SK-N-SH treated with all-trans-retinoic acid at 6 μM for 48 hours (cell line): ENCODE measurements around the gene AGRP.

Source experiments
- ATAC-seq: fragments of 200-7000 bp; cut with Tn5 transposase; 3 replicates; pipeline ENCODE4 v1.9.1; 2020; ENCODE audit warnings: mild to moderate bottlenecking, moderate library complexity
- BACH2 ChIP-seq: fragments of 250-450 bp; sonication (Bioruptor Pico); IDR thresholded peaks from 2 replicates; pipeline ENCODE4 v1.9.0; 2021; ENCODE audit warnings: mild to moderate bottlenecking, borderline replicate concordance
- CSDC2 ChIP-seq: fragments of 250-450 bp; sonication (Bioruptor Pico); IDR thresholded peaks from 2 replicates; pipeline ENCODE4 v1.5.0; 2020; ENCODE audit warnings: mild to moderate bottlenecking, moderate library complexity
- GLIS3 ChIP-seq: fragments of 250-450 bp; sonication (Bioruptor Pico); IDR thresholded peaks from 2 replicates; pipeline ENCODE4 v1.5.0; 2020; ENCODE audit warnings: mild to moderate bottlenecking, moderate library complexity
- ISL1 ChIP-seq: fragments of 250-450 bp; sonication (Bioruptor Pico); IDR thresholded peaks from 2 replicates; pipeline ENCODE4 v2.1.2; 2022; ENCODE audit warnings: mild to moderate bottlenecking, moderate library complexity
- OSR1 ChIP-seq: fragments of 250-450 bp; sonication (Bioruptor Pico); IDR thresholded peaks from 2 replicates; pipeline ENCODE4 v1.8.0; 2022; ENCODE audit warnings: moderate library complexity, mild to moderate bottlenecking, inconsistent platforms
- PPARA ChIP-seq: fragments of 250-450 bp; sonication (Bioruptor Pico); IDR thresholded peaks from 2 replicates; pipeline ENCODE4 v1.5.0; 2020; ENCODE audit warnings: mild to moderate bottlenecking, borderline replicate concordance
- RARB ChIP-seq: fragments of 250-450 bp; sonication (Bioruptor Pico); IDR thresholded peaks from 2 replicates; pipeline ENCODE4 v1.8.0; 2021; ENCODE audit warnings: mild to moderate bottlenecking, moderate library complexity
- SNAI2 ChIP-seq: fragments of 250-450 bp; sonication (Bioruptor Pico); IDR thresholded peaks from 2 replicates; pipeline ENCODE4 v1.5.0; 2020; ENCODE audit warnings: mild to moderate bottlenecking, moderate library complexity
- TCF4 ChIP-seq: fragments of 250-450 bp; sonication (Bioruptor Pico); IDR thresholded peaks from 2 replicates; pipeline ENCODE4 v1.8.0; 2021; ENCODE audit warnings: mild to moderate bottlenecking, moderate library complexity, borderline replicate concordance
- TOX ChIP-seq: fragments of 250-450 bp; sonication (Bioruptor Pico); IDR thresholded peaks from 2 replicates; pipeline ENCODE4 v1.8.0; 2021; ENCODE audit warnings: mild to moderate bottlenecking, moderate library complexity, borderline replicate concordance
- ZC3H10 ChIP-seq: fragments of 250-450 bp; sonication (Bioruptor Pico); IDR thresholded peaks from 2 replicates; pipeline ENCODE4 v1.5.1; 2021; ENCODE audit warnings: mild to moderate bottlenecking, moderate library complexity
- ZFP30 ChIP-seq: fragments of 450-650 bp; formaldehyde crosslinking; IDR thresholded peaks from 2 replicates; pipeline ENCODE4 v1.5.0; 2022; ENCODE audit warnings: mild to moderate bottlenecking, moderate library complexity
- ZNF565 ChIP-seq: fragments of 450-650 bp; formaldehyde crosslinking; conservative IDR thresholded peaks from 2 replicates; pipeline ENCODE4 v1.5.0; 2020; ENCODE audit warnings: low read depth, mild to moderate bottlenecking, moderate library complexity
- ZNF70 ChIP-seq: fragments of 450-650 bp; formaldehyde crosslinking; IDR thresholded peaks from 2 replicates; pipeline ENCODE4 v1.5.0; 2020; ENCODE audit warnings: mild to moderate bottlenecking, moderate library complexity
- ZNF8 ChIP-seq: fragments of 450-650 bp; formaldehyde crosslinking; IDR thresholded peaks from 2 replicates; pipeline ENCODE4 v1.5.0; 2020; ENCODE audit warnings: mild to moderate bottlenecking, moderate library complexity
- TF ChIP-seq, protein P1 (sequence below): fragments of 250-450 bp; sonication (Bioruptor Pico); IDR thresholded peaks from 2 replicates; pipeline ENCODE4 v1.5.1; 2020; ENCODE audit warnings: low read depth, mild to moderate bottlenecking, moderate library complexity
- TF ChIP-seq, protein P2 (sequence below): fragments of 250-450 bp; sonication (Bioruptor Pico); IDR thresholded peaks from 2 replicates; pipeline ENCODE4 v1.8.0; 2020; ENCODE audit warnings: mild to moderate bottlenecking, moderate library complexity, borderline replicate concordance
- TF ChIP-seq, protein P3 (sequence below): fragments of 250-450 bp; sonication (Bioruptor Pico); IDR thresholded peaks from 2 replicates; pipeline ENCODE4 v1.8.0; 2021; ENCODE audit warnings: low read depth, mild to moderate bottlenecking, moderate library complexity, borderline replicate concordance
- TF ChIP-seq, protein P4 (sequence below): fragments of 250-450 bp; sonication (Bioruptor Pico); IDR thresholded peaks from 2 replicates; pipeline ENCODE4 v1.5.1; 2021; ENCODE audit warnings: mild to moderate bottlenecking, moderate library complexity
- TF ChIP-seq, protein P5 (sequence below): fragments of 250-450 bp; sonication (Bioruptor Pico); IDR thresholded peaks from 2 replicates; pipeline ENCODE4 v1.5.0; 2020; ENCODE audit warnings: mild to moderate bottlenecking, moderate library complexity

Gene AGRP

DNA sequence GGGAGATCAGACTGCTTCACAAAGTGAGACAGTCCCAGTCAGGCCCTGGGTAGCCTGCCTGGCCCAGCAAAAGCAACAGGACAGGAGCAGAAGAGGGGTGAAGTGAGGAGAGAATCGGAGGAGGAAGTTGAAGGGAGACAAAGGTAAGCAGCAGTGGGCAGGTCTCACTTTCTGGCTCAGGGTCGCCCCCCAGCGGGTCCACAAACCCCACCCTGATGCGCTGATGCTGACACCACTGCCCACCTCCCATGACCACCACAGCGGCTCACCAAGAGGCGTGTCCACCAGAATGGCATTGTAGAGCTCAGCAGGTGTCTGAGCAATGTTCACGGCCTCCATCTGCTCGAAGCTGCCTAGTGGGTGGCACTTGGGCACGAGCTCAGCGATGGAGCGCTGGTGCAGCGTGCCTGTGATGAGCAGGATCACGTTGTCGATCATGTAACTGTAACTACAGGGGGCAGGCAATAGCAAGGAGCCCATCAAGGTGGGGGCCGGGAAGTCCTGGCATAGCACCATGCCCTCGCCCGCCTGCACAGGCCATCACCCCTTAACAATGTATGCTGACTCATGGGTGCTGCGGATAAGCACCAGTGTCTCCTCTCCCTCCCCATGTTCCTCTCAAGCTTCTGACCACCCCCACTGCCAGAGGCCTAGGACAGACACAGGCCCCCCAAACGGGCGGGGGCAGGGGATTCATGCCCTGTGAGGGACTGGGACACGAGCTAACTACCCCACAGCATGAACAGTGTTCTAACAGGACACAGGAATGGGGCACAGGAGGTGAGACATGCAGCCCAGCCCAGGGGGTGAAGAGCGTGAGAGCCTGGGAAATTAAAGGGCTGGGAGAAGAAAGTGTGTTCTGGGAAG is 38.9 kb downstream of the AGRP start (continued):
- no peak for TF ChIP-seq ZNF70

DNA sequence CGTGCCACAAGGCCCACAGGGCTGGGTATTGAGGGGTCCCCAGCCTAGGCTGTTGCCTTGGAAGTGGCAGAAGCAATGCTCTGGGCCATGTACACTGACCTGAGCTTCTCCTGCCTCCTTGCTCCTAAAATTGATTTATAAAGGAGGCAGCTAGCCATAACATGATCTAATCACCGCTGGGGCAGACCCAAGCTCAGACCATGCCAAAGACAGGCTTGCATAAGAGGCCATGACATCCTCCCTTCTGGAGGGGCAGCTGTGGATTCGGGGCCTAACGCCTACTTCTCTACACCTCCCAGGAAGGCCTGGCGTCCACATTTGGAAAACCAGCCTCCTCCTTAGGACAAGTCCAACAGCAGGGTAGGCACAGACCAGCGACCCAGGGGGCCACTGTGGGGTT is 40.1 kb downstream of the AGRP start:
- no peak for ATAC-seq
- TF ChIP-seq SNAI2 (CRISPR knock-in tag) (no peak), ZFP30 (no peak), TCF4 (CRISPR knock-in tag) (no peak), ZNF565 (no peak), ZNF8 (no peak), GLIS3 (CRISPR knock-in tag) (no peak), TOX (no peak), ZC3H10 (no peak), RARB (CRISPR knock-in tag) (no peak), ISL1 (CRISPR knock-in tag) (no peak), PPARA (CRISPR knock-in tag) (no peak), ZNF70 (no peak), BACH2 (CRISPR knock-in tag) (no peak), CSDC2 (CRISPR knock-in tag) (no peak)
- TF ChIP-seq, protein P1, sequence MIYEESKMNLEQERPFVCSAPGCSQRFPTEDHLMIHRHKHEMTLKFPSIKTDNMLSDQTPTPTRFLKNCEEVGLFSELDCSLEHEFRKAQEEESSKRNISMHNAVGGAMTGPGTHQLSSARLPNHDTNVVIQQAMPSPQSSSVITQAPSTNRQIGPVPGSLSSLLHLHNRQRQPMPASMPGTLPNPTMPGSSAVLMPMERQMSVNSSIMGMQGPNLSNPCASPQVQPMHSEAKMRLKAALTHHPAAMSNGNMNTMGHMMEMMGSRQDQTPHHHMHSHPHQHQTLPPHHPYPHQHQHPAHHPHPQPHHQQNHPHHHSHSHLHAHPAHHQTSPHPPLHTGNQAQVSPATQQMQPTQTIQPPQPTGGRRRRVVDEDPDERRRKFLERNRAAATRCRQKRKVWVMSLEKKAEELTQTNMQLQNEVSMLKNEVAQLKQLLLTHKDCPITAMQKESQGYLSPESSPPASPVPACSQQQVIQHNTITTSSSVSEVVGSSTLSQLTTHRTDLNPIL (CRISPR knock-in tag), result no peak
- TF ChIP-seq, protein P2, sequence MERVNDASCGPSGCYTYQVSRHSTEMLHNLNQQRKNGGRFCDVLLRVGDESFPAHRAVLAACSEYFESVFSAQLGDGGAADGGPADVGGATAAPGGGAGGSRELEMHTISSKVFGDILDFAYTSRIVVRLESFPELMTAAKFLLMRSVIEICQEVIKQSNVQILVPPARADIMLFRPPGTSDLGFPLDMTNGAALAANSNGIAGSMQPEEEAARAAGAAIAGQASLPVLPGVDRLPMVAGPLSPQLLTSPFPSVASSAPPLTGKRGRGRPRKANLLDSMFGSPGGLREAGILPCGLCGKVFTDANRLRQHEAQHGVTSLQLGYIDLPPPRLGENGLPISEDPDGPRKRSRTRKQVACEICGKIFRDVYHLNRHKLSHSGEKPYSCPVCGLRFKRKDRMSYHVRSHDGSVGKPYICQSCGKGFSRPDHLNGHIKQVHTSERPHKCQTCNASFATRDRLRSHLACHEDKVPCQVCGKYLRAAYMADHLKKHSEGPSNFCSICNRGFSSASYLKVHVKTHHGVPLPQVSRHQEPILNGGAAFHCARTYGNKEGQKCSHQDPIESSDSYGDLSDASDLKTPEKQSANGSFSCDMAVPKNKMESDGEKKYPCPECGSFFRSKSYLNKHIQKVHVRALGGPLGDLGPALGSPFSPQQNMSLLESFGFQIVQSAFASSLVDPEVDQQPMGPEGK (CRISPR knock-in tag), result no peak
- TF ChIP-seq, protein P3, sequence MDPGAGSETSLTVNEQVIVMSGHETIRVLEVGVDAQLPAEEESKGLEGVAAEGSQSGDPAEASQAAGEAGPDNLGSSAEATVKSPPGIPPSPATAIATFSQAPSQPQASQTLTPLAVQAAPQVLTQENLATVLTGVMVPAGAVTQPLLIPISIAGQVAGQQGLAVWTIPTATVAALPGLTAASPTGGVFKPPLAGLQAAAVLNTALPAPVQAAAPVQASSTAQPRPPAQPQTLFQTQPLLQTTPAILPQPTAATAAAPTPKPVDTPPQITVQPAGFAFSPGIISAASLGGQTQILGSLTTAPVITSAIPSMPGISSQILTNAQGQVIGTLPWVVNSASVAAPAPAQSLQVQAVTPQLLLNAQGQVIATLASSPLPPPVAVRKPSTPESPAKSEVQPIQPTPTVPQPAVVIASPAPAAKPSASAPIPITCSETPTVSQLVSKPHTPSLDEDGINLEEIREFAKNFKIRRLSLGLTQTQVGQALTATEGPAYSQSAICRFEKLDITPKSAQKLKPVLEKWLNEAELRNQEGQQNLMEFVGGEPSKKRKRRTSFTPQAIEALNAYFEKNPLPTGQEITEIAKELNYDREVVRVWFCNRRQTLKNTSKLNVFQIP (CRISPR knock-in tag), result no peak
- TF ChIP-seq, protein P4, sequence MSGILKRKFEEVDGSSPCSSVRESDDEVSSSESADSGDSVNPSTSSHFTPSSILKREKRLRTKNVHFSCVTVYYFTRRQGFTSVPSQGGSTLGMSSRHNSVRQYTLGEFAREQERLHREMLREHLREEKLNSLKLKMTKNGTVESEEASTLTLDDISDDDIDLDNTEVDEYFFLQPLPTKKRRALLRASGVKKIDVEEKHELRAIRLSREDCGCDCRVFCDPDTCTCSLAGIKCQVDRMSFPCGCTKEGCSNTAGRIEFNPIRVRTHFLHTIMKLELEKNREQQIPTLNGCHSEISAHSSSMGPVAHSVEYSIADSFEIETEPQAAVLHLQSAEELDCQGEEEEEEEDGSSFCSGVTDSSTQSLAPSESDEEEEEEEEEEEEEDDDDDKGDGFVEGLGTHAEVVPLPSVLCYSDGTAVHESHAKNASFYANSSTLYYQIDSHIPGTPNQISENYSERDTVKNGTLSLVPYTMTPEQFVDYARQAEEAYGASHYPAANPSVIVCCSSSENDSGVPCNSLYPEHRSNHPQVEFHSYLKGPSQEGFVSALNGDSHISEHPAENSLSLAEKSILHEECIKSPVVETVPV (CRISPR knock-in tag), result no peak
- TF ChIP-seq, protein P5, sequence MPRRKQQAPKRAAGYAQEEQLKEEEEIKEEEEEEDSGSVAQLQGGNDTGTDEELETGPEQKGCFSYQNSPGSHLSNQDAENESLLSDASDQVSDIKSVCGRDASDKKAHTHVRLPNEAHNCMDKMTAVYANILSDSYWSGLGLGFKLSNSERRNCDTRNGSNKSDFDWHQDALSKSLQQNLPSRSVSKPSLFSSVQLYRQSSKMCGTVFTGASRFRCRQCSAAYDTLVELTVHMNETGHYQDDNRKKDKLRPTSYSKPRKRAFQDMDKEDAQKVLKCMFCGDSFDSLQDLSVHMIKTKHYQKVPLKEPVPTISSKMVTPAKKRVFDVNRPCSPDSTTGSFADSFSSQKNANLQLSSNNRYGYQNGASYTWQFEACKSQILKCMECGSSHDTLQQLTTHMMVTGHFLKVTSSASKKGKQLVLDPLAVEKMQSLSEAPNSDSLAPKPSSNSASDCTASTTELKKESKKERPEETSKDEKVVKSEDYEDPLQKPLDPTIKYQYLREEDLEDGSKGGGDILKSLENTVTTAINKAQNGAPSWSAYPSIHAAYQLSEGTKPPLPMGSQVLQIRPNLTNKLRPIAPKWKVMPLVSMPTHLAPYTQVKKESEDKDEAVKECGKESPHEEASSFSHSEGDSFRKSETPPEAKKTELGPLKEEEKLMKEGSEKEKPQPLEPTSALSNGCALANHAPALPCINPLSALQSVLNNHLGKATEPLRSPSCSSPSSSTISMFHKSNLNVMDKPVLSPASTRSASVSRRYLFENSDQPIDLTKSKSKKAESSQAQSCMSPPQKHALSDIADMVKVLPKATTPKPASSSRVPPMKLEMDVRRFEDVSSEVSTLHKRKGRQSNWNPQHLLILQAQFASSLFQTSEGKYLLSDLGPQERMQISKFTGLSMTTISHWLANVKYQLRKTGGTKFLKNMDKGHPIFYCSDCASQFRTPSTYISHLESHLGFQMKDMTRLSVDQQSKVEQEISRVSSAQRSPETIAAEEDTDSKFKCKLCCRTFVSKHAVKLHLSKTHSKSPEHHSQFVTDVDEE (CRISPR knock-in tag), result no peak

DNA sequence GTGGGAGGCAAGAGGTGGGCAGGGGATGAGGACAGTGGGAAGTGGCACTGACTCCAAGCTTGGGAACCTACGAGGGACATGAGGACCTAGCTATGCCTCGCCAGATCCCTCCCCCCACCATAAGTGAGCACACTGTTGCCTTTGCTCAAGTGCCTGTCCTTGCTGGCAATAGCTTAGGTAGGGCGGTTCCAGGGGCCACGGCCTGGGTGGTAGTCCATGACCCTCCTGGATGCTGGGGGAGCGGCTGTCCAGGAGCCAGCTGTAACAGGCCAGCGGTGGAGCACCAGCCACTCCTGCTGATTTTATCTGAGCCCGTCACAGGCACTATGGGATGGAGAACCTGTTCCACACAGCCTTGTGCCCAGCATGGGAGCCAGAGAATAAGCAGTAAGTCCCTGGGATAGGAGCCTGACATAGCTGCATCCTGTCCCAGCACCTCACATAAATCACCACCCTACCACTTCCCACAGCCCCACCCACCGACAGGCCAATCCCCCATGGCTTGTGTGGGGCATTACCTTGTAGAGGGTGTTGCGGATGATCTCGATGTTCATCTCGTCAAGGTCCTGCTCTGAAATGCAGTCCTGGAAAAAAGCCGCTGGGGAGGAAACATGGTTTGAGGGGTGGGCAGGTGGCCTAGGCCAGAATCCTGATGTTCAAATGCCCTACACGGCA is 40.6 kb downstream of the AGRP start:
- no peak for ATAC-seq
- TF ChIP-seq, protein P5 (CRISPR knock-in tag), result no peak
- TF ChIP-seq RARB (CRISPR knock-in tag) (no peak), OSR1 (CRISPR knock-in tag) (no peak), ZNF8 (no peak), TOX (no peak)
- TF ChIP-seq, protein P4 (CRISPR knock-in tag), result no peak
- TF ChIP-seq, protein P1 (CRISPR knock-in tag), result no peak
